ENCODE measurements around the gene WDR70.

DNA sequence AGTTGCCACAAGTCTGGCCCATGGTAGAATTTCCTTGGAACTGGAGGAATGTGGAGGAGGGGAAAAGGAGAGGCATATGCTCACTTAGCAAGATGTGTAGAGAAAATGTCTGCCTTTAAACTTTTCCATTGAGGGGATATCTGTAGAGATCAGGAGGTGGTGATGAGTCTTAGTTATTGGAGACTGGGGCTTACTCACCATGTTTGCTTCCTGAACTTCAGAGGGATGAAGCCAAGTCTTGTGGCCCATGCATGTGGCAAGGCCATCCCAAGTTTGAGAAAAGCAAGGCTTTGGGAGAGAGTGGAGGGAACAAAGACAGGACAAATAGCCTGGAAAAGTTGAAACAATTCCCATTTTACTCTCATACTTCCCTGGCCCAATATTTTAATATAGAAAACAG is 336.2 kb downstream of the WDR70 start:
- TF ChIP-seq, protein P1, sequence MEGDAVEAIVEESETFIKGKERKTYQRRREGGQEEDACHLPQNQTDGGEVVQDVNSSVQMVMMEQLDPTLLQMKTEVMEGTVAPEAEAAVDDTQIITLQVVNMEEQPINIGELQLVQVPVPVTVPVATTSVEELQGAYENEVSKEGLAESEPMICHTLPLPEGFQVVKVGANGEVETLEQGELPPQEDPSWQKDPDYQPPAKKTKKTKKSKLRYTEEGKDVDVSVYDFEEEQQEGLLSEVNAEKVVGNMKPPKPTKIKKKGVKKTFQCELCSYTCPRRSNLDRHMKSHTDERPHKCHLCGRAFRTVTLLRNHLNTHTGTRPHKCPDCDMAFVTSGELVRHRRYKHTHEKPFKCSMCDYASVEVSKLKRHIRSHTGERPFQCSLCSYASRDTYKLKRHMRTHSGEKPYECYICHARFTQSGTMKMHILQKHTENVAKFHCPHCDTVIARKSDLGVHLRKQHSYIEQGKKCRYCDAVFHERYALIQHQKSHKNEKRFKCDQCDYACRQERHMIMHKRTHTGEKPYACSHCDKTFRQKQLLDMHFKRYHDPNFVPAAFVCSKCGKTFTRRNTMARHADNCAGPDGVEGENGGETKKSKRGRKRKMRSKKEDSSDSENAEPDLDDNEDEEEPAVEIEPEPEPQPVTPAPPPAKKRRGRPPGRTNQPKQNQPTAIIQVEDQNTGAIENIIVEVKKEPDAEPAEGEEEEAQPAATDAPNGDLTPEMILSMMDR (IDR thresholded peaks at IDR 0.05), result no peak
- TF ChIP-seq POLR2A (IDR thresholded peaks at IDR 0.05) (no peak), EP300 (IDR thresholded peaks at IDR 0.05) (no peak)

Measured in ovary (tissue), 3 donors.